Muscle of arm (tissue), 12 donors: ENCODE measurements around the gene MAPK11. TPM values are rescaled to one million over a fixed set of nuclear protein-coding genes. Genes with fewer than 3 reads are reported as not detected.

Source experiments
- DNase-seq: peaks from one replicate; pipeline ENCODE4 v3.0.0-alpha.2; 2013
- polyA plus RNA-seq, 12 donors: library from polyadenylated mRNA; unstranded; fragments of 120-200 nt; gene quantifications; one replicate each; pipeline ENCODE4 v1.2.1, GENCODE V29; 2013; ENCODE audit not compliant: insufficient read length in 12 of 12

Gene MAPK11
- polyA plus RNA-seq, 12 donors = 4.4 to 7.4 (median 5.5) TPM; not detected in 1

DNA sequence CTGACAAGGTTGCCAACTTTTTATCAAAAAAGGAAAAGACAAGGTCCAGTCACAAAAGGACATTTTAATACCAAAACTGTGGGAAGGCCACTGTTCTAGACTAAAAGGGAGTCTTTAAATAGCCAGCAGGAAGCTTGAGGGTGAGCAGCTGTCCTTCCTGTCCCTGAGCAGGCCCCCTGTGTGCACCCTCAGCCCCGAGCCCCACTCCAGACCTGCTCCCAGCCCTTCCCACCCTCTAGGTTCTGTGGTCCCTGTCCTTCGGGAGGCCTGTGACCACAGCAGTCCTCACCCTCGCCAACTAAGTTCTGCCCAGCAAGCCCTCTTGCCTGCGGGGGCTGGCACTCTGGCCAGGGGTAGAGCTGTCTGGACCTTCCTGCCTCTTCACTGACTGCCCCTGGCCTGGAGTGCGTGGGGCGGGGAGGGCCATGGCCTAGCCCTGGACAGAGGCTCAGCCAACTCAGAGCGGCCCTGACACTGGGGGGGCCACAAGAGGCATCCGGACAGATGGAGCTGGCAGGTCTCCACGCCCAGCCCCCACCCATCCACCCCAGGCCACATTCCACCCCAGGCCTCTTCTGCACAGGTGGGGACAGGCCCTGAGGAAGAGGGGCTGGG, 38.9 kb upstream of the MAPK11 start:
- no peak for DNase-seq

GRCh38 chr22:50308597-50308935, 38.4 kb upstream of the MAPK11 start:
- DNase-seq = no peak

- DNase-seq = no peak
Observed at GRCh38 chr22:50307890-50308596, 37.9 kb upstream of the MAPK11 start.

- DNase-seq = peak; percentile 84
Observed at GRCh38 chr22:50306753-50307749, 36.9 kb upstream of the MAPK11 start, which contains the start of gene PLXNB2. Gene PLXNB2, minus strand, starts transcription at chr22:50307646. Its CDS starts 17,062 bp downstream, at chr22:50290584.

DNA sequence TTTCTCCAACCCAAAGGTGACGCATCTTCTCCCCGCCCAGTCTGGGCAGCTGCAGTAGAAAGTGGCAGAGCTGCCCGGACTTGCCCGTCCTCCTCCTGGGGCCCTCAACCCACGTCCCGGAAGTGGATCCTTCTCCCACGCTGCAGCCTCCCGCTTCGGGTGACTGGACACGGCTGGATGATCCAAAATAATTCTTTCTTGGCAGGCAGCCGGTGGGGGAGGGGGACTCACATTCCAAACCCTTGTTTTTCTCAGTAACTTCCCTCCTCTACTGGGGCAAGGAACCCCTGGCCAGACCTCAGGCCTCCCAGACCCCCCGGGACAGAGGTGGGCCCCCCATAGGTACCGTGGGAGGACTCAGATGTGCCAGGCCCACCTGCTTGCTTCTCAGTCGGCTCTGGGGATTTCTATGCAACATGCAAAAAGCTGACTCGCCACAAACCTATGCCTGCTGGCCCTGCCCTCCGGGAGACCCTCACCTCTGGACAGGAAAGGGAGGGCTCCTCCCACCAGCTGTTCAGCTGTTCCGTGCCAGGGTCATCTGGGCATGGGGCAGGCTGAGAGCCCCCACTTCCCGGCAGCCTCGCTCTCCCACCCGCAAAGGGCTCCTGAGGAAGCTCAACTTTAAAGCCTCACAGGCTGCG, 35.9 kb upstream of the MAPK11 start:
- DNase-seq = peak; percentile 75

DNA sequence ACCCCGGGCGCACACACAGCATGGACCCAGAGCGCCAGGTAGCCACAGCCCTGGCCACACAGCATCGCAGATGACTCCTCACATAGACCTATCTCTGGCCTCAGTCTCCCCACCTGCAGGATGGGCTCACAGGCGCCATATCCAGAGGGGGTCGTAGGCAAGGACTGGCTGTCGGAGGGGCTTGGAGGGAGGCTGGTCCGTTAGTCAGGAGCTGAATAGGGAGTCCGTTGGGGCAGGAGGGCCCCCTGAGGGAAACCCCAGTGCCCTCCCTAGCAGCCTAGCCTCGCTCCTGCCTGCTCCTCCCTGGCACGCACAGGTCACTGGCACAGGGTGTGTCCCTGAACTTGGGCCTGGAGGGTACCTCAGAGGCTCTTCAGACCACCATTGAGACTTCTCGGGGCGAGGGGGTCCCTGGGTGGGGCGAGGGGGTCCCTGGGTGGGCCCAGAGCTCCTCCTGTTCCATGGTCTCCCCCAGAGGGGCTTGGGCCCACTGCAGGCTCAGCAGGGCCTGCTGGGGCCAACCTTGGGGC, 35.3 kb upstream of the MAPK11 start:
- DNase-seq = no peak

GRCh38 chr22:50304528-50305392, 34.6 kb upstream of the MAPK11 start:
- DNase-seq = no peak

DNA sequence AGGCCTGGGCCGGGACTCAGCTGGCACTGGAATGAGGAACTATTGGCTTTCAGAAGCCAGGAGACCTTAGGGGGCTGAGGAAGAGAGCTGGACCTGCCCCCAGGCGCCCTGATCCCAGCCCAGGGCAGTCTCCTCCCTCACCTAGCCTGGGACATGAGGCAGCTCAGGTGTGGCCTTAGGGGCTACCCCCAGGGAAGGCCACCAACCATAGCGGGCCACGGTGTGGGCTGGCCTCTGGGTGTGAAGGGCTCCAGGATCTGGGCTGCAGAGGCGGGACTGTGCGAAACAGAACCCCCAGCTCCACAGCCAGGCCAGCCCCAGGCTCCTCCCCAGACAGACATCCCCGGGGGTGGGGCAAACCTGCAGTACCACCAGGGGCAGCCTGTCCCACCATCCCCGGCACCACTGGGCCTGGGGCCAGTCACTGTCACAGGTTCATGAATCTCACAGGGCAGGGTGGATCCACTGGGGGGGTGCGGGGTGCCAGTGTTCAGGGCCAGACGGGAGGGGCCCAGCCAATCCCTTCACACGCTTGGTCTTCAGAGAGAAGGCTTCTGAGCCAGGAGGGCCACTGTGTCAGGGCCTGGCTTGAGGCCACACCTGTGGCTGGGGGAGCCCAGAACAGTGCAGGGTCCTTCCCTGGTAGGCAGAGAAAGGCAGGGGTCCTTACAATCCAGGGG, 33.8 kb upstream of the MAPK11 start:
- DNase-seq = no peak

GRCh38 chr22:50303515-50303847, 33.3 kb upstream of the MAPK11 start:
- DNase-seq = no peak

- DNase-seq = no peak
Observed at GRCh38 chr22:50302564-50302963, 32.4 kb upstream of the MAPK11 start.

- DNase-seq = no peak
Observed at GRCh38 chr22:50302041-50302541, 31.9 kb upstream of the MAPK11 start.

DNA sequence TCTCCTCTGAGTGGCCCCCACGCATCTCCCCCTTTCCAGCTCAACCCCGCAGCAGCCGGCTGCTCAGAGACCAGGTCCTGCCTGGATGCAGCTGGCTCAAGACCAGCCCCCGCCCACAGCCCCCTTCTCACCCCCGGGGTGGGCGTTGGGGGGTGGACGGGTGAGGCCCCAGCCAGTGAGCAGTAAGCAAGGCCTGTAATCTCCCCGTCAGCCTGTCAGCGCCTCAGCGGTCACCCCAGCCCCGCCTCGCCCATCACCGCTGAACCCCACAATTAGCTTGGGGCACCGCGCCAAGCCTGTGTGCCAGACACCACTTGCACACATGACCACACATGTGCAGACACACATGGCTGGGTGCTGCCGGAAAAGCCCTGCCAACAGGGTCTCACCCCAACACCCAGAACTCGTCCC, 31.4 kb upstream of the MAPK11 start:
- no peak for DNase-seq

DNA sequence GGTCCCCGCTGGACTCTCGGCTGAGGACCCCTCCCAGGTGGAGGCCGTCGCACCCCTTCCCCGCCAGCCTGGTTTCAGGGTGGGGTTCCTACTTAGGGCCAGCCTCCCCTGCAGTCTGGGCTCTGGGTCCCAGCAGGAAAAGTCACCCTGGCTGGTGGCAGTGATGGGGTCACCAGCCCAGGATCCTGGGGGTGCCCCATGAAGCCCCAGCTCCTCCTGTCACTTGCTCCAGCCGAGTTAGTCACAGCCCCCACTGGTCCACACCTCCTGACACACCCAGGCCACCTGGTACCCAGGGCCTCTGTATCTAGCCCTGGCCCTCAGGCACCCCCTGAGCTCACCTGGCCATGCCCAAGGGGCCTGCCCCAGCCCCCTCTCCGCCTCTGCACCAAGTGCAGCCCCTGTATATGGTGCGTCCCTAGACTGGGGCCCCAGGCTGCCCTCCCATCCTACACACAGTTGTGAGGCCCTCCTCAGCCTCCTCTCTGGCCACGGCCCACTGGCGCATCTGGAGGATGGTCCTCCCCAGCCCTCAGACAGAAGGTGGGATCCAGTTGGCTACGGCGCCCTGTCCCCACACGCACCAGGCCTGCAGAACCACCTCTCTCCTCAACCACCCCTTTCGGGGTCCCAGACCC, 30.6 kb upstream of the MAPK11 start:
- DNase-seq = no peak

GRCh38 chr22:50299785-50300619, 29.8 kb upstream of the MAPK11 start:
- no peak for DNase-seq

GRCh38 chr22:50298937-50299784, 29.0 kb upstream of the MAPK11 start:
- DNase-seq = no peak

DNA sequence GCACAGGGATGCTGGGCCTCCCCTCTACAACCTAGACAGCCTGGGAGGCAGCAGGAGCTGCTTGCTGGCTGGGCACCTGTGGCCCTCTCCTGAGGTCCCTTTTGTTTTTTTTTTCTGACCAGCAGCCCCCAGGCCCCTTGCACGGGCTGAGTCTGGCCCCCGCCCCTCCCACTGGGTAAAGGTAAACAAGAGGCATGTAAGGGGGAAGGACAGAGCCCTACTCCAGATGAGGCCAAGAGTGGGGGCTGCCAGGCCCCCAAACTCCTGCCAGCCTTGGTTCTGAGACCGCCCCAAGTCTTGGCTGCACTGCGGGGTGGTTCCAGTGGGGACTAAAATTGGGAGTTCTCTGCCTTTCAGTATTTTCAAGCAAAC, 28.1 kb upstream of the MAPK11 start:
- no peak for DNase-seq

GRCh38 chr22:50297510-50298265, 27.5 kb upstream of the MAPK11 start:
- DNase-seq = no peak
